ENCODE data around the gene MLLT3. TPM values are rescaled to one million over a fixed set of nuclear protein-coding genes. Genes with fewer than 3 reads are reported as not detected.

The MLLT3 gene
- total and polyA plus RNA-seq, 8 donors = 1.8 to 10.3 (median 4.2) TPM

- H3K27me3 ChIP-seq = no peaks in the 10 kb centered on the region
- WGBS, 2 donors = 93 to 98% methylated on average over 1 of the region's 1 CpG
- TF ChIP-seq, protein P1, sequence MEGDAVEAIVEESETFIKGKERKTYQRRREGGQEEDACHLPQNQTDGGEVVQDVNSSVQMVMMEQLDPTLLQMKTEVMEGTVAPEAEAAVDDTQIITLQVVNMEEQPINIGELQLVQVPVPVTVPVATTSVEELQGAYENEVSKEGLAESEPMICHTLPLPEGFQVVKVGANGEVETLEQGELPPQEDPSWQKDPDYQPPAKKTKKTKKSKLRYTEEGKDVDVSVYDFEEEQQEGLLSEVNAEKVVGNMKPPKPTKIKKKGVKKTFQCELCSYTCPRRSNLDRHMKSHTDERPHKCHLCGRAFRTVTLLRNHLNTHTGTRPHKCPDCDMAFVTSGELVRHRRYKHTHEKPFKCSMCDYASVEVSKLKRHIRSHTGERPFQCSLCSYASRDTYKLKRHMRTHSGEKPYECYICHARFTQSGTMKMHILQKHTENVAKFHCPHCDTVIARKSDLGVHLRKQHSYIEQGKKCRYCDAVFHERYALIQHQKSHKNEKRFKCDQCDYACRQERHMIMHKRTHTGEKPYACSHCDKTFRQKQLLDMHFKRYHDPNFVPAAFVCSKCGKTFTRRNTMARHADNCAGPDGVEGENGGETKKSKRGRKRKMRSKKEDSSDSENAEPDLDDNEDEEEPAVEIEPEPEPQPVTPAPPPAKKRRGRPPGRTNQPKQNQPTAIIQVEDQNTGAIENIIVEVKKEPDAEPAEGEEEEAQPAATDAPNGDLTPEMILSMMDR (IDR thresholded peaks at IDR 0.05) = no peak
- H3K36me3 ChIP-seq = no peaks in the 10 kb centered on the region
- no peaks in the 10 kb centered on the region for H3K9me3 ChIP-seq
- H3K4me1 ChIP-seq = no peaks in the 10 kb centered on the region
- DNase-seq (no peak), ATAC-seq (no peak), FAIRE-seq (no peak)
- H3K4me3 ChIP-seq = no peak overlapping the region
- intact Hi-C loops (cut with DNase I) = no loop called here
- no peak overlapping the region for H3K27ac ChIP-seq
These were observed 110.6 kb downstream of the MLLT3 start for GRCh38 chr9:20511686-20512085.

GRCh38 chr9:20509466-20509865 is 112.8 kb downstream of the MLLT3 start:
- H3K36me3 ChIP-seq = no peaks in the 10 kb centered on the region
- no peak overlapping the region for H3K4me3 ChIP-seq
- H3K27ac ChIP-seq = no peak overlapping the region
- DNase-seq (no peak), FAIRE-seq (no peak), ATAC-seq (no peak)
- H3K27me3 ChIP-seq = no peaks in the 10 kb centered on the region
- intact Hi-C loops (cut with DNase I) = no loop called here
- no peaks in the 10 kb centered on the region for H3K4me1 ChIP-seq
- 65 to 85% methylated on average over 3 of the region's 3 CpGs for WGBS, 2 donors
- no peaks in the 10 kb centered on the region for H3K9me3 ChIP-seq
- TF ChIP-seq, protein P1 (IDR thresholded peaks at IDR 0.05) = no peak

DNA sequence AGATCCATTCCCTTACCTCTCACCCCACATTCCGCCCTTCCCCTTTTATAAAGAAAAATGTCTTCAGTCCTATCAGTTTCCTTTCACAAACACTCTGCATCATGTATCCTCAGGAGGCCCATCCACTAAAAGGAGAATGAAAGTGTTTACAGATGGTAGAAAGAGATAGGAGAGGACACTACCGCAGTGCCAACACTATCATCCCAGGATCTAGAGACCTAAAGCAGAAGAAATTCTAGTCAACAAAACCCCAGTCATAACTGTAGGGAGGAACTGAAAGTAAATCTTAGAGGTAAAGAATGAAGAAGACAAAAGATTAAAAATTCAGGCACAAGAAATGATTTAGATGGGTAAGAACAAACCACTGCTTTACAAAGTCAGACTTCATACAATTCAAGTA is 114.1 kb downstream of the MLLT3 start:
- Histone ChIP-seq H3K4me1 (no peaks in the 10 kb centered on the region), H3K27me3 (no peaks in the 10 kb centered on the region), H3K27ac (no peak overlapping the region), H3K4me3 (no peak overlapping the region), H3K36me3 (no peaks in the 10 kb centered on the region), H3K9me3 (no peaks in the 10 kb centered on the region)
- DNase-seq (no peak), ATAC-seq (no peak), FAIRE-seq (no peak)
- intact Hi-C loops (cut with DNase I) = no loop called here
- WGBS, 2 donors = 89 to 91% methylated on average over 2 of the region's 2 CpGs
- TF ChIP-seq, protein P1 (IDR thresholded peaks at IDR 0.05) = no peak

DNA sequence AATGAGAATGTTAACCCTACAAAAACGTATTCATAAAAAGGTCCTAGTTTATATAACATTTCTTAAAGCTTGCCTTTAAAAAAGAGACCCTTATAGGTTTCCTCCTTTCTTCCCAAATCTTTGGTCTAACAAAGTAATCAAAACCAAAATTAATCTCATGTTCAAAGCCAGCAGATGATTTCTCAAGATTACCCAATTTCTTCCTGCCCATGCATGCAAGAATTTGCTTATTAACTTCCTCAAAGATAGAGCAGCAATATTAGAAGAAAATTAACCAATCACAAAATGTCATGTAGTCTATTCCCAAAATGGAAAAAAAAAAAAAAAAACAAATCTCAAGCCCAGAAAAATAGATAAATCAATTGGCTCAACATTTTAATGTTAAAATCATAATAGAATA is 114.9 kb downstream of the MLLT3 start:
- intact Hi-C loops (cut with DNase I) = no loop called here
- WGBS, 2 donors = 0% methylated on average over 1 of the region's 1 CpG
- ATAC-seq (no peak), FAIRE-seq (peak; percentile 87), DNase-seq (no peak)
- no peaks in the 10 kb centered on the region for H3K36me3 ChIP-seq
- H3K4me1 ChIP-seq = no peaks in the 10 kb centered on the region
- no peaks in the 10 kb centered on the region for H3K27me3 ChIP-seq
- H3K4me3 ChIP-seq = no peak overlapping the region
- H3K9me3 ChIP-seq = no peaks in the 10 kb centered on the region
- TF ChIP-seq, protein P1 (IDR thresholded peaks at IDR 0.05) = no peak
- no peak overlapping the region for H3K27ac ChIP-seq

- no peak for DNase-seq
- H3K4me1 ChIP-seq = no peaks in the 10 kb centered on the region
- intact Hi-C loops (cut with DNase I) = no loop called here
- H3K4me3 ChIP-seq = no peak overlapping the region
- no peak for FAIRE-seq
- no peaks in the 10 kb centered on the region for H3K36me3 ChIP-seq
- H3K27me3 ChIP-seq = no peaks in the 10 kb centered on the region
- H3K27ac ChIP-seq = no peak overlapping the region
- TF ChIP-seq, protein P1 (IDR thresholded peaks at IDR 0.05) = no peak
- WGBS, 2 donors = 83 to 88% methylated on average over 11 of the region's 11 CpGs
- no peak for ATAC-seq
- no peaks in the 10 kb centered on the region for H3K9me3 ChIP-seq
These were observed 116.0 kb downstream of the MLLT3 start for GRCh38 chr9:20506099-20506900.

Data from pancreas (tissue), 10 donors.